Fibroblast of the conjunctiva (primary cell): ENCODE data around the gene UPP1.
"Not testable (repeated sequence)": the region's sequence is repeated elsewhere in the genome, so short reads cannot be mapped to it uniquely, and the experiment has no call there.

Experiments used
- DNase-seq: peaks from one replicate; pipeline ENCODE4 v3.0.0-alpha.2; 2010; ENCODE audit warnings: low read depth

Gene UPP1

DNA sequence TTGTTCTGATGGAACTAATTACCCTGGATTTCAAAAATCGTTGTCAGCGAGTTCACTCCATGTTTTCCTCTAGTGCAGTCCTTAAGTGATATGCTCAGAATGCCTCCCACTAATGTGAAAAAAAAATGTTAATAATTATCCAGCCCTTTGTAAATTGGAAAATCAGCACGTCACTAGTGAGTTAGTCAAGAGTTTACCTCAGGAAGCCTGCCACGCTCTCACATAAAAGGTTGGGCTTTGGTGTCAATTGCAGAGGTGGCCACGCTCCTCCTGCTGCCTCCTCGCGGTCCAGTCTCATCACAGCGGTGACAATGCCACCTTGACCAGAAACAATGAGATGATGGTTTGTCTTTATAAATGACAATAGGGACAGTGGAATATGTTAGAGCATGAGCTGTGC is 22.5 kb downstream of the UPP1 start:
- DNase-seq: no peak

DNA sequence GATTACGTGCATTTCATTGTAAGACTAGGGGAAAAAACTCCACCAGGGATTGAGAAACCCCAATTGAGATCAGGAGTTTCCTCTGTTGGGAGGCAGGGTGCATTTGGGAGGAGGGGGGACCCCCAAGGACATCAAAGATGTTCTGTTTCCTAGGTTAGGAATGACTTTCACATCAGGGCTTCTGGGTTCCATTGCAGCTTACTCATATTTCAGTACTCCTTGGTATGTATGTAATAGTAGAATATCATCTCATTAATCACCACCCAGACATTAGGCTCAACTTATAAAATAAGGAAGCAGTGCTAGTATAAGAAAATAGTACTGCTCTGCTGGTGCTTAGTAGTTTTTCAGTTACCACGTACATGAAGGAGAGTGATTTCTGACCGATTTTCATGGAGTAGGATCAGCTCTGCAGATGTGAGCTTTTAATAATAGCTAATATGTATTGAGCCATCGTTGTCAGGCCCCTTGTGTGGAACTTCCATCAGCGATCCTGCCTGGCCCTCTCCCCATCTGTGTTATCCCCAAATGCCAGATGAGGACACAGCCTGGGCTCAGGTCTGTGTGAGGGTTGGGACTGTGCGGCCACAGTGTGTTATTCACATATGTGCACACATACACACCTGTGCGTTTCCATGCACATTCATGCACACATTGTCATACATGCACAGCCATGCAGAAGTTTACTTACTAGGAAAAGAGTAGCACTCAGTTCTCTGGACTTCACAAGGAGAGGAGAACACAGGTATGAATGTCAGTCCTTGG is 23.5 kb downstream of the UPP1 start:
- no peak for DNase-seq

- DNase-seq: no peak
These were observed 24.2 kb downstream of the UPP1 start for GRCh38 chr7:48113275-48113674.

GRCh38 chr7:48114115-48114514 is 25.1 kb downstream of the UPP1 start:
- DNase-seq: no peak

DNA sequence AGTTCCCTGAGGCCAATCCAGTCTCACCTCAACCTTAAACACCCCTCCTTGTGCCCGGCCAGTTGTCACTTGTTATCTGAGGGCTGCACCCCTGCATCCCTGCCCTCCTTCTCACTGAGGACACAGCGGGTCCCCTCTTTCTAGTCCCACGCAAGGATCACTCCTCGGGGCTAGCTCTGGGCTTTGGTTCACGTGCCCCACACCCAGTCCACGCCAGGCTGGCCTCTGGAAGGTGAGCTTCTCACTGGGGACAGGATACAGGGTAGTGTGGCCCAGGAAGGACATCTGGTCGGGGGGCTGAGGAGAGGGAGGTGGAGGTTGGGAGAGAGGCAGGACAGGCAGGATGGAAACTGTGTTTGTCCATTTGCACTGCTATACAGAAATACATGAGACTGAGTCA is 25.5 kb downstream of the UPP1 start:
- no peak for DNase-seq

DNA sequence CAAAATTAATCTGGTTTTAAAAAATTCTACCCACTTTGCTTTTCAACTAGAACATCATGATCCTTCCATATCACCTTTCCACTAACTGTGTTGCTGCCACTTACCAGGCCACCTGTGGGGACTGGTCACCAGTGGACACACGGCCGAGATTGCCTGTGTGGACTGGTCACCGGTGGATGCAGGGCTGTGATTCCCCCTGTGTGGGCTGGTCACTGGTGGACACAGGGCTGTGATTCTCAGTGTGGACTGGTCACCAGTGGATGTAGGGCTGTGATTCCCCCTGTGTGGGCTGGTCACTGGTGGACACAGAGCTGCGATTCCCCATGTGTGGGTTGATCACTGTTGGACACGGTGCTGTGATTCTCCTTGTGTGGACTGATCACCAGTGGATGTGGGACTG is 27.0 kb downstream of the UPP1 start:
- DNase-seq: no peak

- DNase-seq: no peak
These were observed 29.0 kb downstream of the UPP1 start for GRCh38 chr7:48118041-48118440.

DNA sequence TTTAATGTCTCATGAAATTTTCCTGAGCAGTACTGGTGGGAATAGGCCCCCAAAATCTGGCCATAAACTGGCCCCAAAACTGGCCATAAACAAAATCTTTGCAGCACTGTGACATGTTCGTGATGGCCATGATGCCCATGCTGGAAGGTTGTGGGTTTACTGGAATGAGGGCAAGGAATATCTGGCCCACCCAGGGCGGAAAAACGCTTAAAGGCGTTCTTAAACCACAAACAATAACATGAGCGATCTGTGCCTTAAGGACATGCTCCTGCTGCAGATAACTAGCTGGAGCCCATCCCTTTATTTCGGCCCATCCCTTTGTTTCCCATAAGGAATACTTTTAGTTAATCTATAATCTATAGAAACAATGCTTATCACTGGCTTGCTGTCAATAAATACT is 31.5 kb downstream of the UPP1 start:
- not testable (repeated sequence) for DNase-seq

GRCh38 chr7:48126037-48126436 is 37.0 kb downstream of the UPP1 start:
- no peak for DNase-seq

DNA sequence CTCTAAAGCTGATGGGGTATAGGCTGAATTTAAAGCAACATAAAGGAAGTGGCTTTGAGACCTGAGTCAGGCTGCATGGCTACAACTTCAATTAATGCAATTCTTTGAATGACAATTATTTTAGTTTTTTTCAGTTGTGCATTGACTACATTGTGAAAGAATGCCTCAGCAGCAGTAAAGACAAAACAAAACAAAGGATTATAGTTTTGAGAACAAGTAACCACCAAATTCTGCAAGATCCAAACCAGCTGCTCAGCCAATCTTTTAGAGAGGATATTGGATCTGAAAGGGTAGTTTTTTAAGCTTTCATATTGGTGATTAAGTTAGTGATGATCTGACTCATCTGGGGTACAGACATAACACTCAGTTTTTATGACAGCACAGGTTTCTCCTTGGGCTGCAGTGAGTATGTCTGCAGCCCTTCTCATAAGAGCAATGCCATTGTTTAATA is 41.6 kb downstream of the UPP1 start:
- no peak for DNase-seq

DNA sequence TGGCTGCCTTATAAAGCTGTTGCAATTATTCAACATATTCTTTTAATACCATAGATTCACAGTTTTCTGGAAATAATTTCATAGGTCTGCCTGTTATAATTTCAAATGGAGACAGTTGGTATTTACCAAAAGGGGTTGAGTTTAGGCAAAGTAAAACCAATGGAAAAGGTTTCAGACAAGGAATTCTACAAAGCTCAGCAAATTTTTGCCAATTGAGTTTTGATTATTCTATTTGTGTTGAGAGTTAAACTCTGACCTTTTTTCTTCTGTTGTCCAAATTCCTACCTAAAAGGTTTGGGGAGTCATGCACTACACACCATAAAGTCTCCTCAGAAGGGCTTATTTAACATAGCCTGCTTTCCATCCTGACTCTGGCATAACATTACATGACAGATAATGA is 43.7 kb downstream of the UPP1 start:
- no peak for DNase-seq

- DNase-seq: no peak
These were observed 50.4 kb downstream of the UPP1 start for GRCh38 chr7:48139459-48139858.

GRCh38 chr7:48140001-48140681 is 51.1 kb downstream of the UPP1 start:
- no peak for DNase-seq

DNA sequence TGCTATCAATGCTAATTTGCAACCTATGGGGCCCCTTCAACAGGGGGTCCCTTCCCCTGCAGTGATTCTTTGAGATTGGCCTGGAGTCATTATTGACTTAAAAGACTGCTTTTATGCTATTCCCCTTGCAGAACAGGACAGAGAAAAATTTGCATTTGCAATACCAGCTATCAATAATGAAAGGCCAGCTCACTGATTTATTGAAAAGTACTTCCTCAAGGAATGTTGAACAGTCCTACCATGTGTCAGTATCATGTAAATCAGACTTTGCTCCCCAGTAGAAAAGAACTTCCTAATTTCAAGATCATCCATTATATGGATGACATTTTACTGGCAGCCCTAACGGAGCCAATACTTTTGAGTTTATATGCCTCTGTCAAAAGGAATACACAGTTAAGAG is 52.5 kb downstream of the UPP1 start:
- DNase-seq: no peak

GRCh38 chr7:48144291-48144768 is 55.3 kb downstream of the UPP1 start:
- no peak for DNase-seq

GRCh38 chr7:48147078-48147591 is 58.1 kb downstream of the UPP1 start:
- DNase-seq: no peak

DNA sequence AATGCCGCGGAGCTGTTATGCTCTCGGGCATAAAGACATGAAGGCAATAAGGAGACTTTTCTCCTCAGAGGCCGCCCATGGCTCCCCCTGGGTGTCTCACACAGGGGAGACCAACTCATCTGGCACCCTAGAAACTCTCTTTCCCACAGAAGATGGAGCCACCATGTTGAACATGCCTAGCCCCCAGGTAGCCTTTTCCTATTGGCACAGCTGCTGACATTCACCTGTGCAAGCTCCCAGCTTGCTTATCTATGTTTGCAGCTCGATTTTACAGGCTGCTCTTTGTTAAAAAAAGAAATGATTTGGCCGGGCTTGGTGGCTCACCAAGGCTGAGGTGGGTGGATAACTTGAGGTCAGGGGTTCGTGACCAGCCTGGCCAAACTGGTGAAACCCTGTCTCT is 58.6 kb downstream of the UPP1 start:
- DNase-seq: not testable (repeated sequence)

DNA sequence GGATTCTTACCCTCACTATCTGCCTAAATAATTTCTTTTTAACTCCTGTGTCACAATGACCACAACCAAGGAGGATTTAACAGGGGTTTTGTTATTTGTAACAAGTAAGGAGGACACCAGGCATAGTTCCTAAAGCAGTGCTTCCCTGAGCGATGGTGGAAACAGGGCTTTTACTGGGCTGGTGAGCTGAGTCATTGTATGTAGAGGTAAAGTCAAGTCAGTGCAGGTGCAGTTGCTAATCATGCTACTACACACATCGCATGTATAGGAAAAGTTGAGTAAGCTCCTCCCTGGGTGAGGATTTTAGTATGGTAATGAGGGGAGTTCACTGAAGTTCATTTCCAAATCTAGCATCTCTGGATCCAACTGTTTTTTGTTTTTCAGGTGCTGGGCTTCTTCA is 59.2 kb downstream of the UPP1 start:
- no peak for DNase-seq

GRCh38 chr7:48149058-48149457 is 60.0 kb downstream of the UPP1 start:
- DNase-seq: no peak

- no peak for DNase-seq
These were observed 61.0 kb downstream of the UPP1 start for GRCh38 chr7:48150086-48150485.

DNA sequence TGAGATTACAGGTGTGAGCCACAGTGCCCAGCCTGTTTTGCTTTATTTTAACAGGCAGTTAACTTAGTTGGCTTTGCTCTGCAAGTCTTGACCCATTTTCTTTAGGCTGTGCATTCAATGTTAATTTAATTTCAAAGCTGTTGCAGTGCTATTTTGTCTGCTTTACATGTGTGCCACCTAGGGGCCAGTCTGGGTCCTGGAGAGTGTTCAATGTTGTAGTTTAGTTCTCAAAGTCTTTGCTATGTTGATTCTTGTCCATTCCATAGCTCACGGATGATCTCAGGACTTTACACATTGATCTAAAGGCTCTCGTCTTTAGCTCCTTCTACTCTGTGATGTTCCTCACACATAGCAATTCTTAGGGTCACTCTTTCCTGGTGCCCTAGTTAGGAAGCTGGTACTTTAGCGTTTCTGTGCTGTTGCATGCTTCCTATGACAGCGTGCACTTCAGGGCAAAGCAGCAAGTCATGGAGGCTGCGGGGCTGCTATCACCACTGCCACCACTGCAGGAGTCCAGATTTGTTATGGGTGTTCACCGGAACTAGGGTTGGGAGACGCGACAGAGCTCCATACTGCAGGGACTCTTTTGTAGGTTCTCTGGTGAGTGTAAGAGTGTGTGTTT is 65.8 kb downstream of the UPP1 start:
- DNase-seq: no peak
